ENCODE data around the gene OPA1.

The OPA1 gene

DNA sequence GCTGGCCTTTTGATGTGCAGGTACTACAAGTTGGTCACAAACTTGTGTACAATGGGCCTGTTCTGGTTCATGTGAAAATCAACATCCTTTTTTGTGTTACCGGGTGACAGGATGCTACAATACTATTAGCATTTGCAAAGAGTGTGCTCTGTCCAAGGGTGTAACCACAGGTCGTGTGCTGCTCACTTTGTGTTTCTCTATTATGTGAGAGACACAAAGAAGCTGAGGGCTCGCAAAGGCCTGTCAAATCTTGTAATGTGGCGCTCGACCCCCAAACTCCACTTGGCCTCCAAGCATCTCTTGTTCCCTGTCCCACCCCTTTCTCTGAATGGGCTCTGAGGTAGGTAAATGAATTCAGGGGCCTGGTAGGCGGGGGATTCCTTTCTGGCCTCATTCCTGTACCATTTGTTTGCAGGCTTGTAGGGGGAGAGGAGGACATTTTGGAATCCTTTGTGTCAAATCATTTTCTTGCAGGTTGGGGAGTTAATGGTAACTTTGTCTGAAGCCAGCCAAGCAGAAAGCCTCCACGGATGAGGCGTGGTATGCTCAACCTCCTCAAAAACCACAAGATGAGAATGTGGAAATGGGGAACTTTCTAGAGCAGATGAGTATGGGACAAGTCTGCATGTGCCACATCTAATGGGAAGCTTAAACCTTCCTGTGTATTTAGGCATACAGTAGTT is 109.1 kb downstream of the OPA1 start:
- TF ChIP-seq EZH2 (IDR thresholded peaks at IDR 0.05; ENCODE audit: borderline replicate concordance, low read depth, low read length, severe bottlenecking): no peak
- TF ChIP-seq, protein P1, sequence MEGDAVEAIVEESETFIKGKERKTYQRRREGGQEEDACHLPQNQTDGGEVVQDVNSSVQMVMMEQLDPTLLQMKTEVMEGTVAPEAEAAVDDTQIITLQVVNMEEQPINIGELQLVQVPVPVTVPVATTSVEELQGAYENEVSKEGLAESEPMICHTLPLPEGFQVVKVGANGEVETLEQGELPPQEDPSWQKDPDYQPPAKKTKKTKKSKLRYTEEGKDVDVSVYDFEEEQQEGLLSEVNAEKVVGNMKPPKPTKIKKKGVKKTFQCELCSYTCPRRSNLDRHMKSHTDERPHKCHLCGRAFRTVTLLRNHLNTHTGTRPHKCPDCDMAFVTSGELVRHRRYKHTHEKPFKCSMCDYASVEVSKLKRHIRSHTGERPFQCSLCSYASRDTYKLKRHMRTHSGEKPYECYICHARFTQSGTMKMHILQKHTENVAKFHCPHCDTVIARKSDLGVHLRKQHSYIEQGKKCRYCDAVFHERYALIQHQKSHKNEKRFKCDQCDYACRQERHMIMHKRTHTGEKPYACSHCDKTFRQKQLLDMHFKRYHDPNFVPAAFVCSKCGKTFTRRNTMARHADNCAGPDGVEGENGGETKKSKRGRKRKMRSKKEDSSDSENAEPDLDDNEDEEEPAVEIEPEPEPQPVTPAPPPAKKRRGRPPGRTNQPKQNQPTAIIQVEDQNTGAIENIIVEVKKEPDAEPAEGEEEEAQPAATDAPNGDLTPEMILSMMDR (IDR thresholded peaks at IDR 0.05; ENCODE audit: borderline replicate concordance, extremely low read depth, low read length, poor library complexity, severe bottlenecking): no peak
- Histone ChIP-seq H3K4me1 (ENCODE audit: insufficient read depth, low read length) (no peaks in the 10 kb centered on the region), H3K9me3 (ENCODE audit: insufficient read depth, low read length, severe bottlenecking) (no peaks in the 10 kb centered on the region), H3K4me3 (ENCODE audit: low read depth in 1 of 2, low read length in 2 of 2) (no peak overlapping the region), H3K4me2 (ENCODE audit: insufficient read depth, low read length) (no peak overlapping the region), H3K36me3 (ENCODE audit: insufficient read depth, low read length) (no peaks in the 10 kb centered on the region; the same call in 1 of the 2 replicates), H4K20me1 (ENCODE audit: insufficient read depth, low read length) (no peaks in the 10 kb centered on the region), H2AFZ (ENCODE audit: low read depth, low read length) (no peak overlapping the region), H3K27ac (ENCODE audit: low read length) (no peak overlapping the region), H3K27me3 (ENCODE audit: insufficient read depth, low read length, poor library complexity) (no peaks in the 10 kb centered on the region), H3K9ac (ENCODE audit: low read depth, low read length) (no peak overlapping the region), H3K79me2 (ENCODE audit: insufficient read depth, low read length) (no peaks in the 10 kb centered on the region)
- ATAC-seq (ENCODE audit: insufficient read depth, low read depth): no peak
- DNase-seq: no peak

DNA sequence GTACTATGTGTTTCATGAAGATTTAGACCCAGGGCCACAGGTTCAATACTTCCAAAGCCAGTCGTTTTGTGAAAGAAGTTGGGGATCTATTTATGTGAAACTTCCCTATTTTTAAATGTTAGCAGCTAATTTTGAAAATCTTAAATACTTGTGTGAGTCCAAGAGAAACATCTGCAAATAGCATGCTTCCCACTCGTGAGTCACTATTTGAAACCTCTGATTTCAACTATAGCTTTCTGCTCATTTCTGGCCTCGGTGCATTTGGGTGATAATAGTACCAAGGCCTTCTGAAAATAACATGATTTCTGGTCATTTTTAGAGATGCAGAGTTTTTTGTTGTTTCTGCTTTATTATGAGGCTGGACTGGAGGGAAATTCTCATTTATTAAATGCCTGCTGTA is 110.0 kb downstream of the OPA1 start:
- H3K4me2 ChIP-seq (ENCODE audit: insufficient read depth, low read length): no peak overlapping the region
- H3K36me3 ChIP-seq (ENCODE audit: insufficient read depth, low read length): no peaks in the 10 kb centered on the region; the same call in 1 of the 2 replicates
- no peaks in the 10 kb centered on the region for H3K79me2 ChIP-seq (ENCODE audit: insufficient read depth, low read length)
- H2AFZ ChIP-seq (ENCODE audit: low read depth, low read length): no peak overlapping the region
- no peaks in the 10 kb centered on the region for H3K9me3 ChIP-seq (ENCODE audit: insufficient read depth, low read length, severe bottlenecking)
- H3K9ac ChIP-seq (ENCODE audit: low read depth, low read length): no peak overlapping the region
- no peaks in the 10 kb centered on the region for H3K4me1 ChIP-seq (ENCODE audit: insufficient read depth, low read length)
- TF ChIP-seq, protein P1 (IDR thresholded peaks at IDR 0.05; ENCODE audit: borderline replicate concordance, extremely low read depth, low read length, poor library complexity, severe bottlenecking): no peak
- TF ChIP-seq EZH2 (IDR thresholded peaks at IDR 0.05; ENCODE audit: borderline replicate concordance, low read depth, low read length, severe bottlenecking): no peak
- no peak for ATAC-seq (ENCODE audit: insufficient read depth, low read depth)
- no peak overlapping the region for H3K27ac ChIP-seq (ENCODE audit: low read length)
- H3K4me3 ChIP-seq (ENCODE audit: low read depth in 1 of 2, low read length in 2 of 2): no peak overlapping the region
- DNase-seq: no peak
- no peaks in the 10 kb centered on the region for H4K20me1 ChIP-seq (ENCODE audit: insufficient read depth, low read length)
- no peaks in the 10 kb centered on the region for H3K27me3 ChIP-seq (ENCODE audit: insufficient read depth, low read length, poor library complexity)

DNA sequence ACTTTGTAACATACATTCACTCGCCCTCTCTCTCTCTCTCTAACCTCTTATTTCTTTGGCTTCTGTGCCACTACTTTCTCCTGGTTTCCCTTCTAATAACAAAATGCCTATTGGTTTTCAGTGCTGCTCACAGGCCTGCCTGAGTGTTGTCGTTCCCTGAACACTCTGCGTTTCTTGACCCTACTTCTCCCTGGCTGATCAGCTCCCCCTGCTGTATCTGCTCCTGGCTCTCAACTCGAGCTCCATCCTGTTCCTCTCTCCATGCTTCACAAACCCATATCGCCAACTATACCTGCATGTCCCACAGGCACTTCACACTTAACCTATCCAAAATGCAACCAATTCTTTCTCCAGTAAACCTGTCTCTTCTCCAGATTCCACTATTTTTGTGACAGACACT is 111.4 kb downstream of the OPA1 start:
- Histone ChIP-seq H3K79me2 (ENCODE audit: insufficient read depth, low read length) (no peaks in the 10 kb centered on the region), H2AFZ (ENCODE audit: low read depth, low read length) (no peak overlapping the region), H3K36me3 (ENCODE audit: insufficient read depth, low read length) (no peaks in the 10 kb centered on the region; the same call in 1 of the 2 replicates), H3K4me1 (ENCODE audit: insufficient read depth, low read length) (no peaks in the 10 kb centered on the region), H3K4me3 (ENCODE audit: low read depth in 1 of 2, low read length in 2 of 2) (no peak overlapping the region), H4K20me1 (ENCODE audit: insufficient read depth, low read length) (no peaks in the 10 kb centered on the region), H3K4me2 (ENCODE audit: insufficient read depth, low read length) (no peak overlapping the region), H3K27ac (ENCODE audit: low read length) (no peak overlapping the region), H3K9me3 (ENCODE audit: insufficient read depth, low read length, severe bottlenecking) (no peaks in the 10 kb centered on the region), H3K9ac (ENCODE audit: low read depth, low read length) (no peak overlapping the region), H3K27me3 (ENCODE audit: insufficient read depth, low read length, poor library complexity) (no peaks in the 10 kb centered on the region)
- ATAC-seq (ENCODE audit: insufficient read depth, low read depth) (no peak), DNase-seq (no peak)
- no peak for TF ChIP-seq EZH2 (IDR thresholded peaks at IDR 0.05; ENCODE audit: borderline replicate concordance, low read depth, low read length, severe bottlenecking)
- TF ChIP-seq, protein P1 (IDR thresholded peaks at IDR 0.05; ENCODE audit: borderline replicate concordance, extremely low read depth, low read length, poor library complexity, severe bottlenecking): peak; percentile 18

Data from DND-41 (cell line).